Measurements from ENCODE around the gene ERGIC1. TPM values are rescaled to one million over a fixed set of nuclear protein-coding genes. Genes with fewer than 3 reads are reported as not detected.

Gene ERGIC1
- total RNA-seq, 4 donors from 2014 or later, result 156 to 214 (median 175) TPM

DNA sequence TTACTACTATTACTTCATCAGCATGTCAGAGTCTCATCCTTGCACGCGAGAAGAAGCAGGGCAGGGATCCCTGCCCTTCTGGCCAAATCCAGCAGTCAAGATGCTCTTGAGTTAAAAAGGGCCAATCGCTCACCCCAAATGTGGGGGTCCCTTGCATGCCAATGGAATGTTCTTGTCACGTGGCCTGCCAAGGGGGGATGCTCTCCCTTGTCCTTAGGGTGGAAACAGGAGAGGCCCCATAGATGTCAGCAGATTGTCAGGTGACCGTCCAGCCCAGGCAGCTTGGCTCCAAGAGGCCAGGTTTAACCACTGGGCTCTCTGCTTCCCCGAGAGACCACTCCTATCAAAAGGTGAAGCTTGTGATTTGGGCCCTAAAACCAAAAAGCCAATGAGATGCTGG, 37.7 kb upstream of the ERGIC1 start:
- H3K4me1 ChIP-seq, result peaks cover 0 to 21% of the 10 kb centered on the region in 2 donors
- H3K36me3 ChIP-seq, result no peaks in the 10 kb centered on the region
- 81 to 84% methylated on average over 5 to 6 of the region's 6 CpGs for WGBS, 2 donors
- TF ChIP-seq, protein P1, sequence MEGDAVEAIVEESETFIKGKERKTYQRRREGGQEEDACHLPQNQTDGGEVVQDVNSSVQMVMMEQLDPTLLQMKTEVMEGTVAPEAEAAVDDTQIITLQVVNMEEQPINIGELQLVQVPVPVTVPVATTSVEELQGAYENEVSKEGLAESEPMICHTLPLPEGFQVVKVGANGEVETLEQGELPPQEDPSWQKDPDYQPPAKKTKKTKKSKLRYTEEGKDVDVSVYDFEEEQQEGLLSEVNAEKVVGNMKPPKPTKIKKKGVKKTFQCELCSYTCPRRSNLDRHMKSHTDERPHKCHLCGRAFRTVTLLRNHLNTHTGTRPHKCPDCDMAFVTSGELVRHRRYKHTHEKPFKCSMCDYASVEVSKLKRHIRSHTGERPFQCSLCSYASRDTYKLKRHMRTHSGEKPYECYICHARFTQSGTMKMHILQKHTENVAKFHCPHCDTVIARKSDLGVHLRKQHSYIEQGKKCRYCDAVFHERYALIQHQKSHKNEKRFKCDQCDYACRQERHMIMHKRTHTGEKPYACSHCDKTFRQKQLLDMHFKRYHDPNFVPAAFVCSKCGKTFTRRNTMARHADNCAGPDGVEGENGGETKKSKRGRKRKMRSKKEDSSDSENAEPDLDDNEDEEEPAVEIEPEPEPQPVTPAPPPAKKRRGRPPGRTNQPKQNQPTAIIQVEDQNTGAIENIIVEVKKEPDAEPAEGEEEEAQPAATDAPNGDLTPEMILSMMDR (IDR thresholded peaks at IDR 0.05), result no peak
- TF ChIP-seq POLR2A (IDR thresholded peaks at IDR 0.05), result no peak
- H3K4me3 ChIP-seq (replicated peaks in 1 of 3), result no peak overlapping the region
- intact Hi-C loops (cut with DNase I), result no loop called here
- H3K9me3 ChIP-seq, result no peaks in the 10 kb centered on the region
- peak overlapping the region; percentile 10 to 68 (median 42) for H3K27ac ChIP-seq
- no peaks in the 10 kb centered on the region for H3K27me3 ChIP-seq
- DNase-seq, result no peak

DNA sequence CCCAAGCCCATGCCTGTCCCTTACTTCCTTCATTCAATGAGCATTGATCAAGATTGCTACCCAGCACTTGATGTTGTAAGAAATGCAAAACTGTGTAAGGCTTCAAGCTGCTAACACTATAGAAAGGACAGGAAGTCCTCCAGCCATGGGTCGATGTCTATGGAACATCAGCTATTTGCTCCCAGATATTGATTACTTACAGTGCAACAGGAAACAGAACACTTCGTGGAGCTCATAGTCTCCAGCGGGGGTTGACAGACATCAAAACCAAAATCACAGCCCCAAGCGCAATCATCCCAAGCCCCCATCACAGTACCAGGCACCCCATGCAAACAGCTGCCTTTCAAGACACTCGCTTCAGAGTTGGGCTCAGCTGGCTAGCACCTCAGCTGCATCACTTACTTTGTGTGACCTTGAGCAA, 36.3 kb upstream of the ERGIC1 start:
- Histone ChIP-seq H3K4me1 (peaks cover 0 to 19% of the 10 kb centered on the region in 2 donors), H3K9me3 (no peaks in the 10 kb centered on the region)
- WGBS, 2 donors, result 70 to 79% methylated on average over 5 of the region's 5 CpGs

DNA sequence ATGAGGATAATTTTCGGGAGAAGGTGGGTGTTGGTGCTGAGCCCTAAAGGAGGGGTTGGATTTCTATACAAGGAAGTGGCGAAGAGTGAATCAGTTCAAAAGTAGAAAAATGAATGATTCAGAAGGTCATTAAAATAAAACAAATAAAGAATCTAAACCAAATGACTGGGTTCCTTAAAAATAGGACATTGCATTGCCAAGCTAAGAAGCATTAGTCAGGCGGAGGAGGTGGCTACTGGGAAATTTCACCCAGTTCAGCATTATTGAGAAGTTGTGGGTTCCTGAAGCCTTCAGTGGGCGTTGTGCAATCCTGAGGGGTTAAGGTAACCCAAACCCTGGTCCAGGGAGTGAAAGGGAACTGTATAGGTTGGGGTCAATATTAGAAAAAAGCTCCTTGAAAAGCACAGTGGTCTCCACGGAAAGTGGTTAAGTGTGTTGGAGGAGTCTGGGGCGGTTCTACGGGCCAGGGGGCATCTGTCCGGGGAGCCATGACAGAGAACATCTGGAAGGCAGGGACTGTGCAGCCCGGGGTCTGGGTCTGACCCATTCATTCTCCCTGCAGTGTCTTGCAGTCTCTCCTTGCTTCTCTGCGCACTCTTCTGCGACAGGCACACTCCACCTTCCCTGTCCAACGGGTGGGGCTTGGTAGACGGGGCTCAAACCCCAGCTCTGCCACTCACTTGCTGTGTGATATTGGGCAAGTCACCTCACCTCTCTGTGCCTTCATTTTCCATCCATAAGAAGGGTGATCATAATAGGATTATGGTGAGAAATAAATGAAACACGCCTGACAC, 35.4 kb upstream of the ERGIC1 start:
- intact Hi-C loops (cut with DNase I), result no loop called here
- no peak for TF ChIP-seq POLR2A (IDR thresholded peaks at IDR 0.05)
- TF ChIP-seq, protein P1 (IDR thresholded peaks at IDR 0.05), result no peak
- 83 to 84% methylated on average over 14 of the region's 14 CpGs for WGBS, 2 donors
- Histone ChIP-seq H3K27ac (peak overlapping the region in 2 of 3 donors; percentile 7 to 31), H3K4me1 (peaks cover 0 to 19% of the 10 kb centered on the region in 2 donors), H3K4me3 (replicated peaks in 1 of 3) (no peak overlapping the region), H3K36me3 (no peaks in the 10 kb centered on the region), H3K9me3 (no peaks in the 10 kb centered on the region), H3K27me3 (no peaks in the 10 kb centered on the region)
- DNase-seq, result no peak

More for the DNA sequence above, 36.3 kb upstream of the ERGIC1 start:
- H3K27ac ChIP-seq, result peak overlapping the region in 2 of 3 donors; percentile 4 to 7
- H3K4me3 ChIP-seq (replicated peaks in 1 of 3), result no peak overlapping the region
- no peak for TF ChIP-seq POLR2A (IDR thresholded peaks at IDR 0.05)
- TF ChIP-seq, protein P1 (IDR thresholded peaks at IDR 0.05), result no peak
- DNase-seq, result no peak
- no peaks in the 10 kb centered on the region for H3K36me3 ChIP-seq
- intact Hi-C loops (cut with DNase I), result no loop called here
- H3K27me3 ChIP-seq, result no peaks in the 10 kb centered on the region

DNA sequence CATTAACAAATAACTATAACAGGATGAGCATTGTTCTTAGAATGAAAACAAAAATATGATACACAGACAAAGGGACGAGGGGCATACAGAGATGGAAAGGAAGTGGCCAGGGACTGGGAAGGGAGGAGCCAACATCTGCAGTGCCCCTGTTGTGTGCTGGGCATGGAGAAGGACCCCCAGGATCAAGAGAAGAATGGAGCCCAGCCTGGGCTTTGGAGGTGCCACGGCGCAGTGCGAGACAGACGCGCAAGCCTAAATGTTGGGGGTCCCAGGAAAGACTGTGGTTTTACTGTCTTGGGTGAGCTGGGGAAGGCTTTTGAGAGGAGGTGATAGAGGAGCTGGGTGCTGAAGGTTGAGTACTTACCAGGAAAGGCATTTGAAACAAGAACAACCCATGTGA, 34.6 kb upstream of the ERGIC1 start:
- Histone ChIP-seq H3K27ac (peak overlapping the region in 2 of 3 donors; percentile 7 to 14), H3K36me3 (no peaks in the 10 kb centered on the region), H3K9me3 (no peaks in the 10 kb centered on the region), H3K27me3 (no peaks in the 10 kb centered on the region), H3K4me1 (peaks cover 0 to 18% of the 10 kb centered on the region in 2 donors), H3K4me3 (replicated peaks in 1 of 3) (no peak overlapping the region)
- no peak for TF ChIP-seq POLR2A (IDR thresholded peaks at IDR 0.05)
- TF ChIP-seq, protein P1 (IDR thresholded peaks at IDR 0.05), result no peak
- intact Hi-C loops (cut with DNase I), result no loop called here
- 91 to 93% methylated on average over 6 of the region's 6 CpGs for WGBS, 2 donors
- DNase-seq, result no peak

DNA sequence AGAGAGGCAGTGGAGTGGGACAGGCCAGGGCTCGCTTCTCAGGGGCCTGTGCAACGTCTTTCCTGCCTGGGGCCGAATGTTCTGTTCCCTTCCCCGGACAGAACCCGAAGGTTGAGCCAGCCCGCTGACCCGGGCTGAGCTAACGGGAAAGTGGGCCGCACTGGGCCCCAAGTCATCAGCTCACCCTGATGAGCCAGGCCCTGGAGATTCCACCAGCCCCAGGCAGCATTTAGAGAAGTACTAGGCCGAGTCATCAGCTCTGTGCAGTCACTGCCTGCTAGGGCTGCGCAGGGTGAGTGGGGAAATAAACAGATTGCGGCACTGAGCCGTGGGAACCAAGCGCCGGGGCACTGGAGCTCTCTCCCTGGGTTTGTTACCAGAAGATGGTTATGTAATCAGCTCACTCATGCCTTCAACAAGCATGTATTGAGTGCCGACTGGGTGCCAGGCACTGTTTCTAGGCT, 33.9 kb upstream of the ERGIC1 start:
- WGBS, 2 donors, result 77 to 81% methylated on average over 12 to 16 of the region's 16 CpGs
- DNase-seq, result peak; percentile 20 to 27
- Histone ChIP-seq H3K4me3 (replicated peaks in 1 of 3) (no peak overlapping the region), H3K9me3 (no peaks in the 10 kb centered on the region), H3K27me3 (no peaks in the 10 kb centered on the region), H3K4me1 (peaks cover 0 to 12% of the 10 kb centered on the region in 2 donors), H3K36me3 (no peaks in the 10 kb centered on the region), H3K27ac (peak overlapping the region in 1 of 3 donors; percentile 14)
- intact Hi-C loops (cut with DNase I), result no loop called here
- TF ChIP-seq POLR2A (IDR thresholded peaks at IDR 0.05), result no peak
- TF ChIP-seq, protein P1 (IDR thresholded peaks at IDR 0.05), result no peak

Data from thyroid gland (tissue), 4 donors.